ENCODE measurements around the gene TLE6. TPM values are rescaled to one million over a fixed set of nuclear protein-coding genes. Genes with fewer than 3 reads are reported as not detected.

The TLE6 gene
- total and polyA plus RNA-seq, 2 of the 13 experiments (the other 11 are each of a cell fraction or from before 2014, with no cell fraction given): 0.24 to 5.5 TPM

DNA sequence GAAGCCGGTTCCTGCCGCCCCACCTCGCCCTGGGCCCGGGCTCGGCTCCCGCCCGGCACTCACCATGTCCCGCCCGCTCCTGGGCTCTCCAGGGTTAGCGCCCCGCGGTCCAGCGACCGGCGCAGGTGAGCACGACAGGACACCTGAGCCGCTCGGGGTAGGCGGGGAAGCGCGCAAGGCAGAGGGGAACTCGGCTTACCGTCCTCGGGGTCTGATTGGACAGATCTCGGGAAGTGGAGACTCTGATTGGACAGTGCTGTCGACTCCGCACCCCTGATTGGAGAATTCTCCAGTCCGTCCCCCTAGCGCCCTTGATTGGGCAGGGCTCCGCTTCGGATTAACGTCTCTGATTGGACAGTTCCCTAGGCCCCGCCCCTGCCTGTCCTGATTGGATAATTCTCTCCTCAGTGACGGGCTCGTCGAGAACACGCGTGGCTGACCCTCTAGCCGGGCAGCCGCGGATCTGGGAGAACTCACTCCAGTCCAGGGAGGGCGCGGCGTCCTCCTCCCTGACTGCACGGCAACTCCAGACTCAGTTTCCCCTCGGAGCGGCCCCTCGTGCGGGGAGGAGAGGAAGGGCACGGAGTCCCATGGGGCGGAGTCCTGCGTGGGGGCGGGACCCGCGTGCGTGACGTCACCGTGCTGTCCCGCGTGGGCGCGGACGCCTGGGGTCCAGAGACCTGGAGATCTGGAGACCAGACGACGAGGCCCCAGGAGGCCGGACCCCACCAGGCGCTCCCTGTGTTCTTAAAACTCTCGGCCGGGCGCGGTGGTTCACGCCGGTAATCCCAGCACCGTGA is 32.4 kb upstream of the TLE6 start, which contains the start of gene ZNF77 (continued):
- TF ChIP-seq, protein P1, sequence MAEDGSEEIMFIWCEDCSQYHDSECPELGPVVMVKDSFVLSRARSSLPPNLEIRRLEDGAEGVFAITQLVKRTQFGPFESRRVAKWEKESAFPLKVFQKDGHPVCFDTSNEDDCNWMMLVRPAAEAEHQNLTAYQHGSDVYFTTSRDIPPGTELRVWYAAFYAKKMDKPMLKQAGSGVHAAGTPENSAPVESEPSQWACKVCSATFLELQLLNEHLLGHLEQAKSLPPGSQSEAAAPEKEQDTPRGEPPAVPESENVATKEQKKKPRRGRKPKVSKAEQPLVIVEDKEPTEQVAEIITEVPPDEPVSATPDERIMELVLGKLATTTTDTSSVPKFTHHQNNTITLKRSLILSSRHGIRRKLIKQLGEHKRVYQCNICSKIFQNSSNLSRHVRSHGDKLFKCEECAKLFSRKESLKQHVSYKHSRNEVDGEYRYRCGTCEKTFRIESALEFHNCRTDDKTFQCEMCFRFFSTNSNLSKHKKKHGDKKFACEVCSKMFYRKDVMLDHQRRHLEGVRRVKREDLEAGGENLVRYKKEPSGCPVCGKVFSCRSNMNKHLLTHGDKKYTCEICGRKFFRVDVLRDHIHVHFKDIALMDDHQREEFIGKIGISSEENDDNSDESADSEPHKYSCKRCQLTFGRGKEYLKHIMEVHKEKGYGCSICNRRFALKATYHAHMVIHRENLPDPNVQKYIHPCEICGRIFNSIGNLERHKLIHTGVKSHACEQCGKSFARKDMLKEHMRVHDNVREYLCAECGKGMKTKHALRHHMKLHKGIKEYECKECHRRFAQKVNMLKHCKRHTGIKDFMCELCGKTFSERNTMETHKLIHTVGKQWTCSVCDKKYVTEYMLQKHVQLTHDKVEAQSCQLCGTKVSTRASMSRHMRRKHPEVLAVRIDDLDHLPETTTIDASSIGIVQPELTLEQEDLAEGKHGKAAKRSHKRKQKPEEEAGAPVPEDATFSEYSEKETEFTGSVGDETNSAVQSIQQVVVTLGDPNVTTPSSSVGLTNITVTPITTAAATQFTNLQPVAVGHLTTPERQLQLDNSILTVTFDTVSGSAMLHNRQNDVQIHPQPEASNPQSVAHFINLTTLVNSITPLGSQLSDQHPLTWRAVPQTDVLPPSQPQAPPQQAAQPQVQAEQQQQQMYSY (CRISPR knock-in tag; IDR thresholded peaks at IDR 0.05): peak; percentile 44; the same call in 1 of the 2 replicates
- TF ChIP-seq ZNF777 (CRISPR knock-in tag; IDR thresholded peaks at IDR 0.05) (peak; percentile 71; the same call in 1 of the 2 replicates), ZNF12 (CRISPR knock-in tag; IDR thresholded peaks at IDR 0.05) (peak; percentile 28; the same call in 1 of the 2 replicates), MIER2 (CRISPR knock-in tag; IDR thresholded peaks at IDR 0.05) (peak; percentile 35; the same call in 1 of the 2 replicates), HOXA5 (CRISPR knock-in tag; IDR thresholded peaks at IDR 0.05) (peak; percentile 81; the same call in 1 of the 2 replicates), SP1 (IDR thresholded peaks at IDR 0.05) (no peak), SP1 (CRISPR knock-in tag; IDR thresholded peaks at IDR 0.05) (peak; percentile 89), SRY (CRISPR knock-in tag; IDR thresholded peaks at IDR 0.05) (peak; percentile 13; the same call in 1 of the 2 replicates), KLF12 (CRISPR knock-in tag; IDR thresholded peaks at IDR 0.05; ENCODE audit: borderline replicate concordance) (no peak), AGO1 (IDR thresholded peaks at IDR 0.05; ENCODE audit: low read depth, low read length, poor library complexity, severe bottlenecking) (peak; percentile 89), ZNF652 (CRISPR knock-in tag; IDR thresholded peaks at IDR 0.05; ENCODE audit: borderline replicate concordance, low read depth) (no peak), ZNF547 (CRISPR knock-in tag; IDR thresholded peaks at IDR 0.05) (peak; percentile 78), ZNF768 (CRISPR knock-in tag; IDR thresholded peaks at IDR 0.05) (peak; percentile 51), ZIK1 (CRISPR knock-in tag; IDR thresholded peaks at IDR 0.05; ENCODE audit: borderline replicate concordance, low read depth) (peak; percentile 47; the same call in 1 of the 2 replicates), RNF2 (conservative IDR thresholded peaks at IDR 0.05; ENCODE audit: low read depth) (0 out of 2 replicates have a peak, but pooled peaks have one; percentile 18), KDM5A (IDR thresholded peaks at IDR 0.05; ENCODE audit: borderline replicate concordance, low read length) (peak; percentile 80; the same call in 1 of the 2 replicates), HOXD1 (CRISPR knock-in tag; IDR thresholded peaks at IDR 0.05) (no peak), SRSF1 (optimal IDR thresholded peaks at IDR 0.05; ENCODE audit: low read depth, low read length) (peak; percentile 45), KAT8 (CRISPR knock-in tag; IDR thresholded peaks at IDR 0.05) (peak; percentile 72), ZNF546 (CRISPR knock-in tag; conservative IDR thresholded peaks at IDR 0.05) (peak; percentile 65; the same call in 1 of the 2 replicates)
- TF ChIP-seq, protein P2, sequence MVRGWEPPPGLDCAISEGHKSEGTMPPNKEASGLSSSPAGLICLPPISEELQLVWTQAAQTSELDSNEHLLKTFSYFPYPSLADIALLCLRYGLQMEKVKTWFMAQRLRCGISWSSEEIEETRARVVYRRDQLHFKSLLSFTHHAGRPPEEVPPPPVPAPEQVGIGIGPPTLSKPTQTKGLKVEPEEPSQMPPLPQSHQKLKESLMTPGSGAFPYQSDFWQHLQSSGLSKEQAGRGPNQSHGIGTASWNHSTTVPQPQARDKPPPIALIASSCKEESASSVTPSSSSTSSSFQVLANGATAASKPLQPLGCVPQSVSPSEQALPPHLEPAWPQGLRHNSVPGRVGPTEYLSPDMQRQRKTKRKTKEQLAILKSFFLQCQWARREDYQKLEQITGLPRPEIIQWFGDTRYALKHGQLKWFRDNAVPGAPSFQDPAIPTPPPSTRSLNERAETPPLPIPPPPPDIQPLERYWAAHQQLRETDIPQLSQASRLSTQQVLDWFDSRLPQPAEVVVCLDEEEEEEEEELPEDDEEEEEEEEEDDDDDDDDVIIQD (CRISPR knock-in tag; IDR thresholded peaks at IDR 0.05; ENCODE audit: low read depth): peak; percentile 13; the same call in 1 of the 2 replicates
- TF ChIP-seq, protein P3, sequence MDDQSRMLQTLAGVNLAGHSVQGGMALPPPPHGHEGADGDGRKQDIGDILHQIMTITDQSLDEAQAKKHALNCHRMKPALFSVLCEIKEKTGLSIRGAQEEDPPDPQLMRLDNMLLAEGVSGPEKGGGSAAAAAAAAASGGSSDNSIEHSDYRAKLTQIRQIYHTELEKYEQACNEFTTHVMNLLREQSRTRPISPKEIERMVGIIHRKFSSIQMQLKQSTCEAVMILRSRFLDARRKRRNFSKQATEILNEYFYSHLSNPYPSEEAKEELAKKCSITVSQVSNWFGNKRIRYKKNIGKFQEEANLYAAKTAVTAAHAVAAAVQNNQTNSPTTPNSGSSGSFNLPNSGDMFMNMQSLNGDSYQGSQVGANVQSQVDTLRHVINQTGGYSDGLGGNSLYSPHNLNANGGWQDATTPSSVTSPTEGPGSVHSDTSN (CRISPR knock-in tag; IDR thresholded peaks at IDR 0.05; ENCODE audit: borderline replicate concordance): 0 out of 2 replicates have a peak, but pooled peaks have one; percentile 22
- TF ChIP-seq, protein P4, sequence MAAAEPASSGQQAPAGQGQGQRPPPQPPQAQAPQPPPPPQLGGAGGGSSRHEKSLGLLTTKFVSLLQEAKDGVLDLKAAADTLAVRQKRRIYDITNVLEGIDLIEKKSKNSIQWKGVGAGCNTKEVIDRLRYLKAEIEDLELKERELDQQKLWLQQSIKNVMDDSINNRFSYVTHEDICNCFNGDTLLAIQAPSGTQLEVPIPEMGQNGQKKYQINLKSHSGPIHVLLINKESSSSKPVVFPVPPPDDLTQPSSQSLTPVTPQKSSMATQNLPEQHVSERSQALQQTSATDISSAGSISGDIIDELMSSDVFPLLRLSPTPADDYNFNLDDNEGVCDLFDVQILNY (CRISPR knock-in tag; conservative IDR thresholded peaks at IDR 0.05): 0 out of 2 replicates have a peak, but pooled peaks have one; percentile 46

All from HepG2 (cell line).